GM19372 (cell line): Measurements from ENCODE around the gene FLII.
A peak's percentile ranks its signal among the peaks of the same experiment; 100 is the strongest.

Experiments
- ATAC-seq: cut with Tn5 transposase; IDR thresholded peaks from one replicate; pipeline ENCODE4 v1.9.1; 2021; ENCODE audit warnings: mild to moderate bottlenecking, low read depth, moderate library complexity; ENCODE audit not compliant: unreplicated experiment

The FLII gene

DNA sequence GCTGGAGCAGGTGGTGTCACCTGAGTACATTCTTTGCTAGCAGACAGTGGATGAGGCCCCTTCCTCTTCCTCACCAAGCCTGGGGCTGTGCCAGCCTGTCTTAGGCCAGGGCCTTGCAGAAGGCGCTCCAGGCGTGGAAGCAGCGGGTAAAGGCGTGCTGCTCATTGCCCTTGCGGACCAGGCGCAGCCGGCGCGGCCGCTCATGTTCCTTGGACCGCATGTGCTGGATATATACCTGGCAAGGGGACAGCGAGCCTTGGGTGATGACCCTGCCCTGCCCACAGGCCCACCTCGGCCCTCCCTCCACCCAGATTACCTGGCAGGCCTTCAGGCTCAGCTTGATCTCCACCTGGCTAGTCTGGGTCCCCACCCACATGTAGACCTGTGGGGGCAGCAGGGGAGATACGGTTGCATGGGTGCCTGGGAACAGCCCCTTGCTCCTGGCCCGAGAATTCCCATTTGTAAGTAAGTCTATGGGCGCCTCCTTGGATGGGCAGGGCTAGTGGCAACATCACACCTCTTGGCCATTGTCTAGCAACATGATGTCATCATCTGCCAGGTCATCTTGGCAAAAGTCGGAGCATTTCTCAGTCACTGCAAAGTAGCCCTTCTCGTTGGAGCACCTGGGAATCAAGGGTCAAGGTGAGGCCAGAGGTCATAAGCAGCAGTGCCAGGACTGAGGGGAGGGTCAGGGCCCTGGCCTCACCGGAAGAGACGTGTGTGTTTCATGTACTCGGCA lies 13.3 kb downstream of the FLII start:
- no peak for ATAC-seq

DNA sequence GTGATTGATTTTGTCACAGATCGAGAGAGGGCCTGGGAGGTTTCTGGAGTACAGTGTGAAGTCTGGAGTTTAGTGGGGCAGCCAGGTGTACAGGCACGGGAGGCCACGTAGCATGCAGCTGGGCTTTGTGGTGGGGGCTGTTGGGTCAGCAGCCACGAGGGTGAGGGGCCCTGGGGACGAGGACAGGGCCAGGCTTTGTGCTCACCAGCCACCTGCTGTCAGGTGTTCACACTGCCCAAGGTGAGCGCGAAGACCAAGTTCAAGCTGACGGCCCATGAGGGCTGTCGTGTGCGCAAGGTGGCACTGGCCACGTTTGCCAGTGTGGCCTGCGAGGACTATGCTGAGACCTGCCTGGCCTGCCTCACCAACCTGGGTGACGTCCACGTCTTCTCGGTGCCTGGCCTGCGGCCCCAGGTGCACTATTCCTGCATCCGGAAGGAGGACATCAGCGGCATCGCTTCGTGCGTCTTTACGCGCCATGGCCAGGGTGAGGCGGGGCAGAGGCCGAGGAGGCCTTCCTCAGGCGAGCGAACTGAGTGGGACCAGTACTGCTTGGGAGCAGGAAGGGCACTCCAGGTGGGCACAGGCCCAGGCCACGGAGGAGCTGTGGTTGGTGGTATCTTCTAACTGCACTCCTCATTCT lies 17.2 kb downstream of the FLII start:
- no peak for ATAC-seq

DNA sequence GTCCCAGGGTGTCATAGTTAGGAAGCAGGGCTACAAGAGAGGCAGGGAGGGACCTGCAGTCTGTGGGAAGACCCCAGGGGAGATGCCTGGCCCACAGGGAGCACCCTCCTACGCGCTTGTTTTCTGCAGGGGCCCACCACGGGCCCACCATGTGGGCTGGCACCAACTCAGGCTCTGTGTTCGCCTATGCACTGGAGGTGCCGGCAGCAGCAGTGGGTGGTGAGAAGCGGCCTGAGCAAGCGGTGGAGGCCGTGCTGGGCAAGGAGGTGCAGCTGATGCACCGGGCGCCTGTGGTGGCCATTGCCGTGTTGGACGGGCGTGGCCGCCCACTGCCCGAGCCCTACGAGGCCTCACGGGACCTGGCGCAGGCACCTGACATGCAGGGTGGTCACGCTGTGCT lies 18.1 kb downstream of the FLII start:
- no peak for ATAC-seq

DNA sequence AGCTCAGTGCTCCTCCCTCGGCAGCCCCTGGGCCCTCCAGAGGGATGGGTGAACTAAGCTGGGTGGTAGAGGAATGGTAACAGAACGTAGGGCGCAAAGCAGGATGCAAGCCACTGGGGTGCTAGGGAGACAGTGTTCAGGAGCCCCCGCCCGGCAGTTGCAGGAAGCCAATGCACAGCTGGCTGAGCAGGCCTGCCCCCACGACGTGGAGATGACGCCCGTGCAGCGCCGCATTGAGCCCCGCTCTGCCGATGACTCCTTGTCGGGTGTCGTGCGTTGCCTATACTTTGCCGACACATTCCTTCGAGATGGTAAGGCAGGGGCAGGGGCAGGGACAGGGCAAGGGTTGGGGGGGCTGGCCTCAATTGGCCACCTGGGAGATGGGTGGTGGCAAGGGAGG lies 20.2 kb downstream of the FLII start:
- no peak for ATAC-seq

DNA sequence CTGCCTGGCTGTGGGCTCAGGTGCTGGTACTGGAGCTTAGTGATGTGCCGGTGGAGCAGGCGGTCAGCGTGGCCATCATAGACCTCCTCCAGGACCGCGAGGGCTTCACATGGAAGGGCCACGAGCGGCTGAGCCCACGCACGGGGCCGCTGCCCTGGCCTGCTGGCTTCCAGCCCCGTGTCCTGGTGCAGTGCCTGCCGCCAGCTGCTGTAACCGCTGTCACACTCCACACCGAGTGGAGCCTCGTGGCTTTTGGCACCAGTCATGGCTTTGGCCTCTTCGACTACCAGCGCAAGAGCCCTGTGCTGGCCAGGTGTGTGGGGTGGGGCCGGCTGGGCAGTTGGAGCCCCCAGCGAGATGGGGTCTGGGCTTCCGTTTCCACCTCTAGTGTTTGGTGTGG lies 21.1 kb downstream of the FLII start:
- no peak for ATAC-seq

DNA sequence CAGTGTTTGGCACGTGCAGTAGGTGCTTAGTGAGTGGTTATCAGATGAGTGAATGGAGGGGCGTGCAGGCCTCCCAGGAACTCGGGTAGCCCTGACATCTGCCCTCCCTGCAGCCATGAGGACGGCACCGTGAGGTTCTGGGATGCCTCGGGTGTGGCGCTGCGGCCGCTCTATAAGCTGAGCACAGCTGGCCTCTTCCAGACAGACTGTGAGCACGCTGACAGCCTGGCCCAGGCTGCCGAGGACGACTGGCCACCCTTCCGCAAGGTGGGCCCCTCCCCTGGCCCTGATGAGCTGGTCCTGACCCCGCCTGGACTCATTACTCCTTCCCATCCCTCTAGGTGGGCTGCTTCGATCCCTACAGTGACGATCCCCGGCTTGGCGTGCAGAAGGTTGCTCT lies 22.0 kb downstream of the FLII start:
- ATAC-seq, result no peak

DNA sequence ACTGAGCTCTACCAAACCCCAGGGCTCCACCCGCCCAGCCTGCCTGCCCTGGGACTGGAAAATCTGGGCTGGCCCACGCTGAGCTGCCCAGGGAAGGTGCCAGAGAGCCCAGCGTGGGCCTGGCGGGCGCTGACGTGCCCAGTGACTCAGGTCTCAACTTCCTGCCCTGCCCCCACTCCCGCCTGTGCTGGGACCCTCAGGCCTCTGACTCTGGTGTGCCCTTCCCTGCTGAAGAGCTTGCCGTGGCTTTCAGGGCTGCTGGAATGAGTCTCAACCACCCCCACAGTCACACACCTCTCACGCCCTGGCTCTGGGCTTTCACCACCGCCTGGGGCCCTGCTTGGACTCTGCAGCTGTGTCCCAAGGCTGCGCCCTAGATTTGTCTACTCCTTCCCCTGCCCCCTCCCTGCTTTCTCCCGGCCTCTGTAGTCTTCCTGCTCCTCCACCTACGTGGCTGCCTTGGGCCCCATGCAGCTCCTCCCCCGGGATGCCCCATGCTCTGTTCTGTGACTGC lies 22.7 kb downstream of the FLII start:
- ATAC-seq, result no peak

DNA sequence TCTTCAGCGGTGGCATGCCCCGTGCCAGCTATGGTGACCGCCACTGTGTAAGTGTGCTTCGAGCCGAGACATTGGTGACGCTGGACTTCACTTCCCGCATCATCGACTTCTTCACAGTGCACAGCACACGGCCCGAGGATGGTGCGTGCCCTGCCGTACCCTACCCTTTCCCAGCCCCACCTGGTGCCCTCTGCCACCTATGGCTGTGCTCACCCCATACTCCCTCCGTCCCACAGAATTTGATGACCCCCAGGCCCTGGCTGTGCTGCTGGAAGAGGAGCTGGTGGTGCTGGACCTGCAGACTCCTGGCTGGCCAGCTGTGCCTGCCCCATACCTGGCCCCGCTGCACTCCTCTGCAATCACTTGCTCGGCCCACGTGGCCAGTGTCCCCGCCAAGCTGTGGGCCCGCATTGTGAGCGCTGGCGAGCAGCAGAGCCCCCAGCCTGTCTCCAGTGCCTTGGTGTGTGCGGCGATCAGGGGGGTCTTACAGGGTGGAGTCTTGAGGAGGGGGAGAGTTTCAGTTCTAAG lies 23.6 kb downstream of the FLII start:
- no peak for ATAC-seq

DNA sequence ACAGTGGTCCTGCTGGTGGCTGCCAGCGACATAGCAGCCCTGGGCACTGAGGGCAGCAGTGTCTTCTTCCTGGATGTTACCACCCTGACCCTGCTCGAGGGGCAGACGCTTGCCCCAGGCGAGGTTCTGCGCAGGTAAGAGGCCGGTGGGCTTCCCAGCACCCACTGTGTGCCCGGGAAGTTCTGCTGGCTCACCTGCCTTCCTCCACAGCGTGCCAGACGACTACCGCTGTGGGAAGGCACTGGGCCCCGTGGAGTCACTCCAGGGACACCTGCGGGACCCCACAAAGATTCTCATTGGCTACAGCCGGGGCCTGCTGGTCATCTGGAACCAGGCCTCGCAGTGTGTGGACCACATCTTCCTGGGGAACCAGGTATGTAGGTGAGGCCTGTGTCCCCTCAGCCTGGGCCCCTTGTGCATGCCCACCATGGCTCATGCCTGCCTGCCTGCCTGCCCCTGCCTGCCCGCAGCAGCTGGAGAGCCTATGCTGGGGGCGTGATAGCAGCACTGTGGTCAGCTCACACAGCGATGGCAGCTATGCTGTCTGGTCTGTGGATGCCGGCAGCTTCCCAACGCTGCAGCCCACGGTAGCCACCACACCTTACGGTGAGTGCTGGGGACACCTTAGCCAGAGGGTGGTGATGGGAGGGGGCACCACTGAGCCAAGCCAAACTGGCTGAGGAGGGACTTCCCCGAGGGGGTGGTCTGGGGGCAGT lies 24.6 kb downstream of the FLII start:
- no peak for ATAC-seq

DNA sequence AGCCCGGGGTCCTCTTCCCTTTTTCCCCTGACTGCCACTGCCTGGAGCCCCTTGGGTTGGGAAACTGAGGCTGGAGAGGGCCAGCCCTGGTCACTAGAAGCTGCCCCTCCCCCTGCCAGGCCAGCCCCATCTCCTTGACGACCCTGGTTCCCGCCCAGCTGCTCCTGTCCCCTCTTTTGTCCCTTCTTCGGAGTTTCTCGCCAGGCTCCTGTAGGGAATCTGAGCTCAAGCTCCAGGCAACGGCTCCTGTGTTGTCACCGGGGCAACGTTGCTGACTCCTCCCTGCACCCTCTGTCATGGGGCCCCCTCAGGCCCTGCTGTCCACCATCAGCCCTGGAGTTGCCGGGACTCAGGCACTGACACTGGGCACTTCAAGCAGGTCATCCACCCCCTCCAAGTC lies 27.4 kb downstream of the FLII start:
- no peak for ATAC-seq

DNA sequence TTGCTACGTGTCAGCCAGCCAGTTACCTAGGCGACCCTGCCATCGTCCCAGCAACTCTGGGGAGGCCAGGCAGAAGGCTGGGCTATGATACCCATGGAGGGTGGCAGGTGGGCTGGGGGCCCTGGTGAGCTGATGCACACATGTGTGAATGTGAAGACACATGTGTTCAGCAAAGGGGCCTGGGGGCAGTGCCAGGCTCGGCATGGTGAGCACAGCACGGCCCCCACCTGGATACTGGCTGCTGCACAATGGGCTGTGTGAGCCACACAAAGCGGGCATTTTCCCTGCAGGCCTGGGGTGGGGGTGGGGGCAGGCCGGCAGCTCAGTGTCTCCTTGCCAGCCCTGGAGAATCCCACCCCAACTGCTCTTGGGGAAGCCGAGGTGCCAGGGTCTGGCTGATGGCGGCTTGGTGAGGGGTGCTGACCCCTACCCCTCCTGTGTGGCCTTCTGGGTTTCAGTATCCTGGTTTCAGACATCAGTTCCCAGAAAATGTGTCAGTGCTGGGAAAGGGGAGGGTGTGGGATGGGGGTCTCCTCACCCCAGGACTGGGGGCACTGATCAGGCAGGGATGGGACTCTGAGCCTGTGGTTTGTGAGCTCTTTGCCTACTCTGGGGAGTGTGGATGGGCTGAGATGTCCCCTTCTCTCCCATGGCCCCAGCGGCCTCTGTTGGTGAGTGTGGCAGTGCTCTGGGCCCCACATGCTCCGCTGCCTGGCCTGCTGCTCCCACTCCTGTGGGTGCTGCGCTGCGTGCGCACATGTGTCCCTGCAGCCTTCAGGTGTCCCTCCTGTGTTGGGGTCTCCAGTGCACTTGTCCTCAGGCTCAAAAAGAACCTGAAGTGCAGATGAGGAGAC lies 28.0 kb downstream of the FLII start:
- ATAC-seq, result no peak

DNA sequence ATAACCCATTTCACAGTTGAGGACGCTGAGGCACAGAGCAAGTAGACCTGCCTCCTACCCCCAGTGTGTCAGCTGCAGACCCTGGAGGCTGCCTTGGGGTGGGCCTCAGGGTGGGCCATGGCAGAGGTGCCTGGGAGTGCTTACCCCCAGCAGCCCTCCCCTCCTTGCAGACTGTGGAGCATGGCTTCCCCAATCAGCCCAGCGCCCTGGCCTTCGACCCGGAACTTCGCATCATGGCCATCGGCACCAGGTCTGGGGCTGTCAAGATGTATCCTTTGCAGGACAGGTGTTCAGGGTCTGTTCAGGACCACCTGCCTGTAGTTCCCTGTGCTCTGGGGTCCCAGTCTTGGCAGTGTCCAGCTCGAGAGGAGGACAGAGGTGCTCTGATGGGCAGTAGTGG lies 28.8 kb downstream of the FLII start:
- no peak for ATAC-seq

DNA sequence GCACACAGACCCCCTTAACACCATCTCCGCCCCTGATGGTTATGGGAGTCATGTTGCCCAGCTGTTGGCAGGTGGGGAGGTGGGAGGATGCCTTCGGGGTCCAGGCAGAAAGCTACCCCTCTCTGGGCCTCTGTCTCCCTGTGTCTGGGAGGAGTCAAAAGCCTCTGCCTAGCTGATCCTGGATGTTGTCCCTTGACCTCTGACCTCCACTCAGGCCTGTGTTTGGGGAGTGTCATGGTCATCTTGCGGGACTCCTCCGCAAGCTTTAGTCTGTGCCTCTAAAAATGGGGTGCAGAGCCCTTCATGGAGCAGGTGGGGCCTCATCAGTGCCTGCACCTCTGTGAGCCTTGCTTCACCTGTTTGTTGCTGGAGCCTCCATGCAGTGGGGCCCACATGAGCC lies 29.3 kb downstream of the FLII start:
- no peak for ATAC-seq

DNA sequence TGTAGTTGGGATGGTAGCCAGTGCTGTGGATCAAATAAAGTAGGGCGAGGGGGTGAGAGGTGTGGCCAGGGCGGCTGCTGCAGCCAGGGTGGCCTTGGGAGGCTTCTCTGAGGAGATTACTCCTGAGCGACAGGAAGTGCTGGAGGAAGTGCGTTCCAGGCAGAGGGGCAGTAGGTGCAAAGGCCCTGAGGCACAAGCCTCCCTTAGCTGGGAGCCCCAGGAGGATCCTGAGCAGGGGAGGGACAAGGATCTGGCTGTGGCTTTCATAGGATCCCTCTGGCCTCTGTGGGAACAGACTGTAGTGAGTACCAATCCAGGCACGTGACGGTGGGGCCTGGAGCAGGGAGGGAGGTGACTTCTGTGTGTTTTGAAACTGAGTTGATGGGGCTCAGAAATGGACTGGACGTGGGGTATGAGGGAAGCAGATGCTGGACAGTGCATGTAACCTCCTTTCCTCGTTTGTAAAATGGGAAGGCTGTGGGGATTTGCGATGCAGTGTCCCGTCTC lies 30.3 kb downstream of the FLII start:
- ATAC-seq, result no peak

DNA sequence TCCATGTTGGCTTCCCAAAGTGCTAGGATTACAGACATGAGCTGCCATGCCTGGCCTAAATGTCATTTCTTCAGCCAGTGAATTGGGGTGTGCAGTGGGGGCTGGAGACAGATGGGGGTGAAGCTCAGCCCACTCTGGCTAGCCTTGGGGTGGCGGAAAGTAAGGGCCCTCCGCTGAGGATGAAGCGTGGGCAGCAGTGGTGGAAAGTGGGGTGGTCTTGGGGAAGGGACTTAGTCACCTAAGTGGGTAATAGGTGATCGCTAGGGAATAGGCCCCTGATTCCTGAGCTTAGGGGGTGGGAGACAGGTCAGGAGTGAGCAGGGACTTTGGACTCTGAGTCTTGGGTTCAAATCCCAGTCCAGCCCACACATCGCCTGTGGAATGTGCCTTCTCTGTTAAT lies 30.9 kb downstream of the FLII start:
- no peak for ATAC-seq

DNA sequence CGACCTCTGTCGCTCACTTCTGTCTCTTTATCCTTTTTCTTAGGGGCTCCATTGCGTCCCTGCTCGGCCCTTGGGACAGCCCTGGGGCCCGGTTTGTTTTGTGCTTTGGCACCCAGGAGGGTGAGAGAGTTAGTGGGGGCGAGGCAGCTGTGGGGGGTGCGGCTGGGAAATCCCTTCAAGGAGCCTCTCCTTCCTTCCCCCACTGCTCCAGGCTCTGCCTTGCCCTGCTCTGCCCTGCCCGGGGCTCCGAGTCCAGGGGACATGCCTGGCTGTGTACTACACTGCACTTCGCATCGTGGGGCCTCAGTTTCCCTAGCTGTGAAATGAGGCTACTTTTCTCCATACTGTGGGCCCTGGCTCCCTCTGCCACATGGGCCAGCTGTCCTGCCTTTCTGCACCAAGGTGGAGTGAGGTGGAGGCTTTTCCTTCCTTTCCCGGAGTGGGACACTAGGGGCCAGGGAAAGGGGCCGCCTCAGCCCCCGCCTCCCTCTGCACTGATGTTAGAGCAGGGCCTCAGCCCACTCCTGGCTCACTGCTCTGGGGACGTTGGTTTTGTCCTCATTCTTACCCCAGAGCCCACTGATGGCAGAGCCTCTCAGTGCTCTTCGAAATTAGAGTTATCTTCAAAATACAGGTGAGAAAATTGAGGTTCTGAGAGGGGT lies 32.1 kb downstream of the FLII start:
- ATAC-seq, result no peak

DNA sequence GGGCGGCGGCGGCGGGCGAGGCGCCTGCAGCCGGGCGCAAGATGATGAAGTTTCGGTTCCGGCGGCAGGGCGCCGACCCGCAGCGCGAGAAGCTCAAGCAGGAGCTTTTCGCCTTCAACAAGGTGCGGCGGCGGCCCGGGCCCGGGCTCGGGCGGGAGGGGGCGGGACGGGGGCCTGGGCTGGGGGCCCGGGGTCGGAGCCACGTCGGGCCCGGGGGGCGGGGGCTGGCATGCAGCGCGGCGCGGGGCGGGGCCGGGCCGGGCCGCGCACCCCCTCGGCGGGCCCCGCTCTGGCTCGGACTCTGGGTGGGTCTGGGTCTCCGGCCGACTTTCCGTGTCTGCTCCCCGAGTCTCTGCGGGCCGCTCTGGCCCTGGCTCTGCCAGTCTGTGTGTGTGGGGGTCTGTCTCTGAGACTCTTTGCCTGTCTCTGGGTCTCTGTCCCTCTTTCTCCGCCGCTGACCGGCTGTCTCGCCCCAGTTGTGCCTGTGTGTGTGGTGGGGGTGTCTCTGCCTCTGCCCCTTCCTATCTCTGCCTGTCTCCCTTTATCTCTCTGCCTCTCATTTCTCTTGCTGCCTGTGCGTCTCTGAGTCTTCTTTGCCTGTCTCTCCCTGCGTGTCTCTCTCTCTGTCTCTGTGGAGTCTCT lies 32.8 kb downstream of the FLII start:
- peak; percentile 10 for ATAC-seq

DNA sequence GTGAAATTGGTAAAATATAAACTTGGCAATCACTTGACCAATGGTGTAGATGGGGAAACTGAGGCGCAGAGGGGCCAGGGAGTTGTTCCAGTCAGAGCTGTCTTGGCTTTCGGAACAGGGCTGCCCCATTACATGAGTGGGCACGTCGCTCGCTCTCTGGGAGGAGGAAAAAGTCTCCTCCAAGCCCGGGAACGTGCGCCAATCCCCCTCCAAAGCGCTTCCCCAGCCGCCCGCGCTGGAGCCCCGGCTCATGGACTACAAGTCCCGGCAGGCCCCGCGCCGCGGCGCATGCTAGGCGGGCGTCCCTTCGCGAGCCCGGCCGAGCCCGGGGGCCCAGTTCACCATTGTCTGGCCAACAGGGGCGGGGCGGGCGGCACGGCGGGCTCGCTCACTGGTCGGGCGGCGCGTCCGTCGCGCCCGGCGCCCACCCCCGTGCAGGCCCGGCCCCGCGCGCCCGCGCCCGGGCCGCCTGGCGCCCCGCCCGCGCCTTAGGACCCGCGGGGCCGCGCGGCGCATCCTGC lies 33.4 kb downstream of the FLII start, which contains the start of gene LLGL1:
Gene LLGL1, plus strand, starts transcription at position 515 of the 521 bp plus-strand sequence. CDS start 48 bp downstream, outside the sequence.
- ATAC-seq, result peak; percentile 97
